ENCODE measurements around the gene LAMC1.

GRCh38 chr1:183073320-183073719 is 50.1 kb downstream of the LAMC1 start:
- TF ChIP-seq POLR2AphosphoS5 (IDR thresholded peaks at IDR 0.05): no peak
- TF ChIP-seq CTCF (IDR thresholded peaks at IDR 0.05): no peak
